GM12878 (cell line): Measurements from ENCODE around the gene HYAL1.

Source experiments
- ATF3 ChIP-seq: IDR thresholded peaks from 2 replicates; pipeline ENCODE4 v1.6.1; 2011; ENCODE audit warnings: low read depth, mild to moderate bottlenecking, low read length, moderate library complexity, borderline replicate concordance; ENCODE audit errors: extremely low read depth
- BCL11A ChIP-seq: IDR thresholded peaks from 2 replicates; pipeline ENCODE4 v1.6.1; 2011; ENCODE audit warnings: low read depth, low read length
- BCL3 ChIP-seq: IDR thresholded peaks from 2 replicates; pipeline ENCODE4 v1.6.1; 2011; ENCODE audit warnings: borderline replicate concordance, low read depth, mild to moderate bottlenecking, moderate library complexity, low read length; ENCODE audit not compliant: insufficient read depth, poor library complexity, severe bottlenecking
- CTCF ChIP-seq, 3 experiments: IDR thresholded peaks in 2 of 3; conservative IDR thresholded peaks in 1 of 3; 2 replicates each; pipeline ENCODE4 v1.5.1; 2011; ENCODE audit warnings: low read depth in 3 of 3, low read length in 3 of 3, mild to moderate bottlenecking in 3 of 3, control low read depth in 2 of 3, moderate library complexity in 2 of 3, inconsistent platforms in 1 of 3, mixed read lengths in 1 of 3; ENCODE audit not compliant: control insufficient read depth in 2 of 3, insufficient read depth in 1 of 3; ENCODE audit errors: extremely low read depth in 1 of 3
- FOXK2 ChIP-seq: fragments of 450-650 bp; IDR thresholded peaks from 2 replicates; pipeline ENCODE4 v1.6.1; 2017; ENCODE audit warnings: mild to moderate bottlenecking, moderate library complexity
- MAX ChIP-seq: IDR thresholded peaks from 2 replicates; pipeline ENCODE4 v1.6.1; 2012; ENCODE audit warnings: low read depth, low read length, improper control_type of control experiment
- MEF2A ChIP-seq: IDR thresholded peaks from 2 replicates; pipeline ENCODE4 v1.6.1; 2011; ENCODE audit warnings: low read depth, mild to moderate bottlenecking, low read length, moderate library complexity; ENCODE audit not compliant: insufficient read depth
- PAX5 ChIP-seq: IDR thresholded peaks from 2 replicates; pipeline ENCODE4 v1.6.1; 2011; ENCODE audit warnings: low read depth, low read length, borderline replicate concordance
- POLR2A ChIP-seq: IDR thresholded peaks from 2 replicates; pipeline ENCODE4 v1.6.1; 2011; ENCODE audit warnings: low read depth, mild to moderate bottlenecking, low read length
- SP1 ChIP-seq: IDR thresholded peaks from one replicate; pipeline ENCODE4 v1.6.1; 2011; ENCODE audit warnings: low read depth, low read length
- SREBF1 ChIP-seq: IDR thresholded peaks from 2 replicates; pipeline ENCODE4 v1.6.1; 2012; ENCODE audit warnings: mild to moderate bottlenecking, low read length
- TAF1 ChIP-seq: IDR thresholded peaks from 2 replicates; pipeline ENCODE4 v1.6.1; 2011; ENCODE audit warnings: mild to moderate bottlenecking, low read depth, low read length, borderline replicate concordance
- USF1 ChIP-seq: IDR thresholded peaks from 2 replicates; pipeline ENCODE4 v1.6.1; 2011; ENCODE audit warnings: borderline replicate concordance, low read depth, mild to moderate bottlenecking, moderate library complexity, mixed read lengths, low read length; ENCODE audit not compliant: insufficient read depth; ENCODE audit errors: extremely low read length

GRCh38 chr3:50319181-50319893, 16.0 kb upstream of the HYAL1 start:
- TF ChIP-seq CTCF (IDR thresholded peaks at IDR 0.05 in 2 of 3, conservative IDR thresholded peaks at IDR 0.05 in 1 of 3; ENCODE audit: control insufficient read depth in 2 of 3, extremely low read depth in 1 of 3, insufficient read depth in 1 of 3, low read depth in 3 of 3, low read length in 3 of 3), result no peak
- no peak for TF ChIP-seq USF1
- no peak for TF ChIP-seq ATF3
- TF ChIP-seq POLR2A, result no peak
- no peak for TF ChIP-seq FOXK2
- no peak for TF ChIP-seq MAX
- TF ChIP-seq MEF2A, result no peak
- TF ChIP-seq SP1, result no peak
- no peak for TF ChIP-seq PAX5
- no peak for TF ChIP-seq BCL3
- TF ChIP-seq TAF1, result no peak
- no peak for TF ChIP-seq BCL11A
- TF ChIP-seq SREBF1, result no peak
